Vagina (tissue), 2 donors: ENCODE results near the gene SNU13.

ENCODE experiments used
- CTCF ChIP-seq, 3 experiments: fragments of 450-650 bp in 2 of 3; fragments of 200-600 bp in 1 of 3; sonication (generic) in 1 of 3; IDR thresholded peaks; one replicate each; pipeline ENCODE4 v1.5.1; 2017 to 2019; ENCODE audit warnings: antibody characterized with exemption in 3 of 3, mild to moderate bottlenecking in 2 of 3, moderate library complexity in 2 of 3
- POLR2A ChIP-seq, 2 donors: fragments of 450-650 bp; IDR thresholded peaks; one replicate each; pipeline ENCODE4 v1.6.1; 2017; ENCODE audit warnings: antibody characterized with exemption in 2 of 2, mild to moderate bottlenecking in 2 of 2, moderate library complexity in 2 of 2

GRCh38 chr22:41695211-41695610, 6.5 kb upstream of the SNU13 start:
- no peak for TF ChIP-seq CTCF (IDR thresholded peaks at IDR 0.05)
- TF ChIP-seq POLR2A (IDR thresholded peaks at IDR 0.05), result no peak
